ENCODE results near the gene CYP3A4.

CYP3A4 gene

GRCh38 chr7:99720800-99721595 lies 63.0 kb downstream of the CYP3A4 start:
- FAIRE-seq, result no peak

GRCh38 chr7:99719996-99720769 lies 63.8 kb downstream of the CYP3A4 start:
- no peak for FAIRE-seq

GRCh38 chr7:99713995-99714570 lies 69.9 kb downstream of the CYP3A4 start:
- no peak for FAIRE-seq

GRCh38 chr7:99709838-99710578 lies 74.0 kb downstream of the CYP3A4 start:
- FAIRE-seq, result no peak

GRCh38 chr7:99709260-99709659 lies 74.7 kb downstream of the CYP3A4 start:
- FAIRE-seq, result no peak

- FAIRE-seq, result no peak
Measured at GRCh38 chr7:99707096-99707495, 76.9 kb downstream of the CYP3A4 start.
